CD4-positive, alpha-beta T cell (primary cell): ENCODE results near the gene DNAAF6. TPM values are rescaled to one million over a fixed set of nuclear protein-coding genes. Genes with fewer than 3 reads are reported as not detected.
"Not testable (repeated sequence)": the region's sequence is repeated elsewhere in the genome, so short reads cannot be mapped to it uniquely, and the experiment has no call there.

ENCODE experiments used
- ATAC-seq: fragments of 200-7000 bp; cut with Tn5 transposase; one replicate; pipeline ENCODE4 v1.10.0; 2022; ENCODE audit warnings: mild to moderate bottlenecking; ENCODE audit not compliant: poor library complexity
- CTCF ChIA-PET: fragments of 350-600 bp; sonication (Branson Sonifier 250); formaldehyde crosslinking; loops from one replicate; lab custom pipeline; 2021; ENCODE audit warnings: antibody characterized with exemption, inconsistent platforms; lab: Charles Lee
- POLR2A ChIA-PET: fragments of 350-600 bp; sonication (Branson Sonifier 250); formaldehyde crosslinking; loops from one replicate; lab custom pipeline; 2021; ENCODE audit warnings: antibody characterized with exemption, inconsistent platforms; lab: Charles Lee
- DNase-seq, 14 experiments: peaks; one replicate each; pipeline ENCODE4 v3.0.0-alpha.2; 2013 to 2020; ENCODE audit warnings: mixed read lengths in 2 of 14
- H3K27ac ChIP-seq, 2 donors: one replicate each; pipeline versions ENCODE4 v1.5.1 to v1.7.0; 2013; ENCODE audit warnings: low read length in 2 of 2, low read depth in 1 of 2, mild to moderate bottlenecking in 1 of 2
- H3K27me3 ChIP-seq, 2 experiments: 1 replicate in 1 of 2; 2 replicates in 1 of 2; pipeline versions ENCODE4 v1.6.1 to v1.7.0; 2013; ENCODE audit warnings: low read length in 2 of 2, control low read depth in 1 of 2, mild to moderate bottlenecking in 1 of 2, moderate library complexity in 1 of 2; ENCODE audit not compliant: insufficient read depth in 2 of 2, control insufficient read depth in 1 of 2
- H3K36me3 ChIP-seq: one replicate; pipeline ENCODE4 v1.6.1; 2013; ENCODE audit warnings: low read length, control low read depth; ENCODE audit not compliant: insufficient read depth
- H3K4me1 ChIP-seq: one replicate; pipeline ENCODE4 v1.6.1; 2013; ENCODE audit warnings: low read length, control low read depth; ENCODE audit not compliant: insufficient read depth
- H3K4me3 ChIP-seq: one replicate; pipeline ENCODE4 v1.5.1; 2013; ENCODE audit warnings: mild to moderate bottlenecking, low read length, moderate library complexity
- H3K9me3 ChIP-seq, 2 experiments: 1 replicate in 1 of 2; 2 replicates in 1 of 2; pipeline versions ENCODE4 v1.6.1 to v1.7.0; 2013; ENCODE audit warnings: low read length in 2 of 2, mild to moderate bottlenecking in 2 of 2, control low read depth in 1 of 2, moderate library complexity in 1 of 2; ENCODE audit not compliant: control insufficient read depth in 1 of 2, insufficient read depth in 1 of 2
- H3K27ac Mint-ChIP-seq: one replicate; pipeline ENCODE4 v1.8.0; 2020; ENCODE audit warnings: mixed read lengths
- H3K27me3 Mint-ChIP-seq: one replicate; pipeline ENCODE4 v1.8.0; 2021; ENCODE audit warnings: mixed read lengths
- H3K36me3 Mint-ChIP-seq: one replicate; pipeline ENCODE4 v1.8.0; 2021; ENCODE audit warnings: low read depth, mixed read lengths
- H3K4me1 Mint-ChIP-seq: one replicate; pipeline ENCODE4 v1.8.0; 2021; ENCODE audit warnings: low read depth, mixed read lengths
- H3K4me3 Mint-ChIP-seq: one replicate; pipeline ENCODE4 v1.8.0; 2020; ENCODE audit warnings: mild to moderate bottlenecking, mixed read lengths
- H3K9me3 Mint-ChIP-seq: one replicate; pipeline ENCODE4 v1.8.0; 2020; ENCODE audit warnings: mixed read lengths
- intact Hi-C, 2 experiments: fragments of 100-400 bp; cut with DNase I in 1 of 2; cut with micrococcal nuclease in 1 of 2; formaldehyde crosslinking; loops; one replicate each; pipeline versions ENCODE4 v1.15.1 to v1.9.0; 2023 to 2025; cut with DNase I, micrococcal nuclease
- total RNA-seq, 174 experiments: library from RNA in 2 of 174; stranded (reverse) in 2 of 174; gene quantifications; one replicate each; pipeline ENCODE4 v1.2.3 and lab custom pipeline; 2021 to 2026
- TF ChIP-seq, protein P1 (sequence below): fragments of 200-600 bp; IDR thresholded peaks from one replicate; pipeline ENCODE4 v1.8.0; 2022; ENCODE audit warnings: antibody characterized with exemption, mild to moderate bottlenecking

Gene DNAAF6
- total RNA-seq, 2 experiments from 2014 or later = not detected

GRCh38 chrX:107197319-107197718, 9.1 kb upstream of the DNAAF6 start:
- ChIA-PET POLR2A (no interaction called here), CTCF (no interaction called here)
- intact Hi-C loops = no loop called here

DNA sequence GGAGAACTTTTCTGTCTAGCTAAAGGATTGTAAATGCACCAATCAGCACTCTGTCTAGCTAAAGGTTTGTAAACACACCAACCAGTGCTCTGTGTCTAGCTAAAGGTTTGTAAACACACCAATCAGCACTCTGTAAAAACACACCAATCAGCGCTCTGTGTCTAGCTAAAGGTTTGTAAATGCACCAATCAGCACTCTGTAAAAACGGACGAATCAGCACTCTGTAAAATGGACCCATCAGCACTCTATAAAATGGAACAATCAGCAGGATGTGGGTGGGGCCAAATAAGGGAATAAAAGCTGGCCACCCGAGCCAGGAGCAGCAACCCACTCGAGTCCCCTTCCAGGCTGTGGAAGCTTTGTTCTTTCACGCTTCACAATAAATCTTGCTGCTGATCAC, 8.3 kb upstream of the DNAAF6 start:
- H3K27me3 Mint-ChIP-seq, CTCF ChIA-PET, H3K4me3 Mint-ChIP-seq: not testable (repeated sequence)

More at GRCh38 chrX:107197319-107197718, 9.1 kb upstream of the DNAAF6 start:
- Mint-ChIP-seq H3K9me3 (no peaks in the 10 kb centered on the region), H3K27me3 (no peaks in the 10 kb centered on the region), H3K4me1 (no peaks in the 10 kb centered on the region), H3K4me3 (no peak overlapping the region), H3K27ac (no peak overlapping the region), H3K36me3 (no peaks in the 10 kb centered on the region)
- ATAC-seq = no peak
- Histone ChIP-seq H3K4me1 (no peaks in the 10 kb centered on the region), H3K27me3 (no peaks in the 10 kb centered on the region), H3K36me3 (no peaks in the 10 kb centered on the region), H3K27ac (no peak overlapping the region), H3K4me3 (no peak overlapping the region), H3K9me3 (no peaks in the 10 kb centered on the region)
- TF ChIP-seq, protein P1, sequence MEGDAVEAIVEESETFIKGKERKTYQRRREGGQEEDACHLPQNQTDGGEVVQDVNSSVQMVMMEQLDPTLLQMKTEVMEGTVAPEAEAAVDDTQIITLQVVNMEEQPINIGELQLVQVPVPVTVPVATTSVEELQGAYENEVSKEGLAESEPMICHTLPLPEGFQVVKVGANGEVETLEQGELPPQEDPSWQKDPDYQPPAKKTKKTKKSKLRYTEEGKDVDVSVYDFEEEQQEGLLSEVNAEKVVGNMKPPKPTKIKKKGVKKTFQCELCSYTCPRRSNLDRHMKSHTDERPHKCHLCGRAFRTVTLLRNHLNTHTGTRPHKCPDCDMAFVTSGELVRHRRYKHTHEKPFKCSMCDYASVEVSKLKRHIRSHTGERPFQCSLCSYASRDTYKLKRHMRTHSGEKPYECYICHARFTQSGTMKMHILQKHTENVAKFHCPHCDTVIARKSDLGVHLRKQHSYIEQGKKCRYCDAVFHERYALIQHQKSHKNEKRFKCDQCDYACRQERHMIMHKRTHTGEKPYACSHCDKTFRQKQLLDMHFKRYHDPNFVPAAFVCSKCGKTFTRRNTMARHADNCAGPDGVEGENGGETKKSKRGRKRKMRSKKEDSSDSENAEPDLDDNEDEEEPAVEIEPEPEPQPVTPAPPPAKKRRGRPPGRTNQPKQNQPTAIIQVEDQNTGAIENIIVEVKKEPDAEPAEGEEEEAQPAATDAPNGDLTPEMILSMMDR = no peak
- no peak for DNase-seq

DNA sequence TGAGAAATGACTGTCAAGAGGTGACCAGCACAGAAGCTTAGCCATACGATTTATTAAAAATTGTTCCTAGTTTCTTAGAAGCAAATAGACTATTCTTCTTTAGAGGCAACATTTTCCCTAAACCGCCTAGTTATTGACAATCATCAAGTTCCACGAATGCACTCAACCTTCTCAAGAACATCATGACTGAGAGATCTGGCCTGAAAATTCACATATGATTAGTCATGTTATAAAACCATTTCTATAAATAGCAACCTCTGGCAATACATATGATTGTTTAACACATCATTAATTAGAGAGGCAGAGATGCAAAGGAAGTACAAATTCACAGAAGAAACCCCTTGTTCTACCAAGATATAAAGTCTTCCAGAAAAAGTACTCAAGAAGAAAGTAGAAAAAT, 6.9 kb upstream of the DNAAF6 start:
- H3K27me3 ChIP-seq = no peaks in the 10 kb centered on the region
- Mint-ChIP-seq H3K27ac (no peak overlapping the region), H3K36me3 (no peaks in the 10 kb centered on the region), H3K4me3 (no peak overlapping the region), H3K9me3 (no peaks in the 10 kb centered on the region), H3K27me3 (no peaks in the 10 kb centered on the region), H3K4me1 (no peaks in the 10 kb centered on the region)
- DNase-seq (no peak), ATAC-seq (no peak)
- H3K9me3 ChIP-seq = no peaks in the 10 kb centered on the region
- H3K27ac ChIP-seq = no peak overlapping the region
- intact Hi-C loops = no loop called here
- H3K4me1 ChIP-seq = no peaks in the 10 kb centered on the region
- TF ChIP-seq, protein P1 = no peak
- CTCF ChIA-PET = no interaction called here
- POLR2A ChIA-PET = no interaction called here
- no peaks in the 10 kb centered on the region for H3K36me3 ChIP-seq
- H3K4me3 ChIP-seq = no peak overlapping the region

More for the DNA sequence above, 8.3 kb upstream of the DNAAF6 start:
- H3K36me3 ChIP-seq, H3K36me3 Mint-ChIP-seq, H3K27me3 ChIP-seq, ATAC-seq, H3K4me1 ChIP-seq, H3K9me3 Mint-ChIP-seq, H3K27ac Mint-ChIP-seq, H3K4me1 Mint-ChIP-seq, H3K9me3 ChIP-seq, DNase-seq, POLR2A ChIA-PET, H3K27ac ChIP-seq, intact Hi-C loops, H3K4me3 ChIP-seq: not testable (repeated sequence)

GRCh38 chrX:107204068-107204605, 2.3 kb upstream of the DNAAF6 start:
- H3K36me3 Mint-ChIP-seq = no peaks in the 10 kb centered on the region
- TF ChIP-seq, protein P1 = no peak
- Histone ChIP-seq H3K9me3 (no peaks in the 10 kb centered on the region), H3K27ac (no peak overlapping the region), H3K4me3 (no peak overlapping the region), H3K27me3 (no peaks in the 10 kb centered on the region), H3K4me1 (peaks cover 9% of the 10 kb centered on the region), H3K36me3 (no peaks in the 10 kb centered on the region)
- POLR2A ChIA-PET = interaction anchor here (0.6 kb wide), 1 partner anchor 1942 kb away, joined by 3 read pairs; no protein-coding TSS in a partner anchor
- H3K27ac Mint-ChIP-seq = no peak overlapping the region
- DNase-seq = no peak
- H3K4me1 Mint-ChIP-seq = peaks cover 12% of the 10 kb centered on the region
- no peak overlapping the region for H3K4me3 Mint-ChIP-seq
- intact Hi-C loops = loop anchor here in 1 of 2 experiments (10.0 kb wide), 2 partner anchors 79 to 199 kb away; partner anchors contain the start of gene MORC4
- H3K9me3 Mint-ChIP-seq = no peaks in the 10 kb centered on the region
- no peak for ATAC-seq
- CTCF ChIA-PET = no interaction called here
- no peaks in the 10 kb centered on the region for H3K27me3 Mint-ChIP-seq
